NCI-H187 treated with DMSO at 0.1 percent for 48 hours (cell line): ENCODE measurements around the gene STRN4.

Experiments
- DNase-seq: peaks from one replicate; lab custom pipeline; 2025; lab: John Stamatoyannopoulos, UW

The STRN4 gene

DNA sequence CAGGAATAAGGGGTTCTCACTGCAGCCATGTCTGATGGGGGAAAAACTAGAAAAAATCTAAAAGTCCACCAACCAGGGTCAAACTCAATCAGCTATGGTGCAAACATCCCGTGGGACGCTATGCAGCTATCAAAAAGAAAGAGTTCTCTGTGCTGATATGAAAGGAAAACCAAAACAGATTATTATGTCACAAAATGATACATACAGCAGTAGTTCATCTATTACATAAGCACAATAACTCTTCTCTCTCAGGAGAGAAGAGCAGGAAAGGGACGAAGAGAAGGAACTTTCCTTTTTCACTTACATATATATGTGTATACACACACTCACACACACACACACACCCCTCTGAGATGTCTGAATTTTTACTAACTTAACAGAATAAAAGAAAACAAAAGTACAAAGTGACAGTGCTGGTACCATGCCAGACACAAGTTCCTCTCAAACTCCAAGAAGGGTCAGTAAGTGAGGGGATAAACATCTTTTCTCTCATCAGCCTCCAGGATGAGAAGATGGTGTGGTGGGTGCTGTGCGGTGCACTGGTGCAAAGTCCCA lies 3.2 kb downstream of the STRN4 start:
- no peak for DNase-seq

DNA sequence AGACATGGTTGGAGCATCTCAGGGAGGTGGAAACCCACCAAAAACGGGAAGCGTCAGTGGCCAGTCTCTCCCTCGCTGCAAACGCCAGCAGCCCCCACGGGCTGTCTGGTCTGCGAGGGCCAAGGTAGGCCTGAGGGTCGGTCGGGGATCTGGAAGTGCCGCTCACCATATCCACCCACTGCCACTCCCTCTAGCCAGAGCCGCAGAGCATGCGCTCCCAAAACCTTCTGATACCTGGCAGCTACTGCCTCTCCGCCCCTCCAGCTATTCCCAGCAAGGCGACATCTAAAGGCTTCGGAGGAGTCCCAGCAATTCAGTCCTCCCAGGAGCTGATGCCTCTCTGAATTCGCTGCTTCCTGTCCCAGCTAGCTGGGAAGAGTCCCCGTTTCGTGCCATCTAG lies 4.8 kb downstream of the STRN4 start:
- no peak for DNase-seq

DNA sequence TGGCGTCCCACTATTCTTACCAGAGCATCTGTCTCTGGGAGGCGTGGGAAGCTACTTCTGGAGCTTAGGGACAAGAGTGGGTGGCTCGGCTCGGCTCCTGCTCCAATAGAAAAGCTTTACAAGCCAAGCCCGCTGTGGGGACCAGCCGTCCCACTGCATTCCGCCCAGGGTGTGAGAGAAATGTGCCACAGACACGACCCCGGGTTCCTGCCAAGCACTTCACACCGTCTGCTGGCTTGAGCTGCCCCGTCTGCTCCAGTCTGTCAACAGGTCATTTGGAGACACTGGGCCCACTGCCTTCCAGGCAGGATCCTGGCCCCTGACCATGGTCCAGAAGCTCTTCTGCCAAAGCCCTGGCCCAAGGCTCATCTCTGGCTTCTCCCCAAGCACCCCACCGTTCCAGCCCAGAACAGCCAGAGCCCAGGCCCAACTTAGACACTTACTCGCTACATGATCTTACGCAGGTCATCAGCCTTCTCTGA lies 6.9 kb downstream of the STRN4 start:
- no peak for DNase-seq

DNA sequence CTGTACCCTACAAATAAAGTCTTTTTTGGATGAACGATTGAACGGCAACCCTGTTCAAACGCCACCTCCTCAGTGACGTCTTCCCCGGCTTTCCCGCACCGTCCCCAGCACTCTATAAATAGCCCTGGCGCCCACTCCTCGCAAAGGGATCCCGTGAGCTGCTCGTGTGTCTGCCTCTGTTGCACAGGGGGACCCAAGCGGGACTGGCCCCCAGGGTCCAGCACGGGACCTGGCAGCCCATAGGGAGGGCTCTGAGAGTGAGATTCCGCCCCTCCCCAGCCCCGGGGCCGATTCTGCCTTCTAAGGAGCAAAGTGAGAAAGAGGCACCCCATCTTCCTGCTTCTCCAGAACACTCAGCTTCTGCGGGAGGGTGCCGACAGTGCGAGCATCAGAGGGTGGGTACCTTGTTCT lies 8.5 kb downstream of the STRN4 start:
- DNase-seq, result no peak

DNA sequence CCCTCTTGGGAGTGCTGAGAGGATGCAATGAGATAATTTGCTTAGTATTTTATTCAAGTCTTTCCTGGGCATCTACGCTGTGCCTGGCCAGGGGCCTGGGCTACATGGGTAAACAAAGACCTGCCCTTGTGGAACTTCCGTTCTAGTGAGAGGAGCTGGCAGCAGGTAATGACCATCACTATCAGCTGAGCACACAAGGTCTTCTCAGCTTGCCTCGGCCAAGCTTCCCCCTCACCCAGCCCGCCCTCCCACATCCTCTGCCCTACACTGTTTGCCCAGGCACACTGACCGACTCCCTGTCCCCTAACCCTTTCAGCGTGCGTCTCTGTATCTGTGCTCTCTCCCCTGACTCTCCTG lies 9.0 kb downstream of the STRN4 start:
- no peak for DNase-seq

DNA sequence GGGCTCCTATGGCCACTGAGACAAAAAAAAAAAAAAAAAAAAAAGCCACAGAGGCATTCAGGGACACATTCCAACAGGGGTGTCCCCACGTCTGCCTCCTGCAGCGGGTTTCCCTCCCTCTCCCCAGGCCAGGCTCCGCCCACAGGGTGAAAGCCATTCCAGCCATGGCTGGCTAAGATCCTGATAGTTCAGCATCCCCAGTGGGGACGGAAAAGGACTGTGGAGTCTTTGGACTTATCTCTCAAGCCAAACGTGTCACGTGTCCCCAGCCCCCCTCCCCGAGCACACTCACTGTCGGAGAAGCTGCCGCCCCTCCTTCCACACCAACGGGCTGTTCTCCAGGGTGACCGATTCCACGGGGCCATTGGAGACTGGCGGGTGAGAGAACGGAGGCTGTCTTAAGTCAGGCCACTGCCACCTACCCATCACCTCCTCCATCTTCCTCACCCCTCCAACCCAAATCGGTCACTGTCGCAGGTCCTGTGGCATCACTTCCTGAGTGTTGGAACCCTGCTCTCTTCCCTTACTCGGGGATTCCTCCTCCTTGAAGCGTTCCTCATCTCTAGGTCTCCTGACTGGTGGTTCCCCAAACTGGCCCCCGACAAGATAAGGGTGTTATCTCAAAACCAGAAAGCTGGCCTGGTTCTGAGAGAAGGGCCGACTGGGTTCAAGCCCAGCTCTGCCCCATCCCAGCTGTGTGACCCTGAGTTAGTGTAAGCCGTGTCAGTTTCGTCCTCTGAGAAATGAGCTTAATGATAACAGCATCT lies 9.5 kb downstream of the STRN4 start:
- DNase-seq, result no peak

DNA sequence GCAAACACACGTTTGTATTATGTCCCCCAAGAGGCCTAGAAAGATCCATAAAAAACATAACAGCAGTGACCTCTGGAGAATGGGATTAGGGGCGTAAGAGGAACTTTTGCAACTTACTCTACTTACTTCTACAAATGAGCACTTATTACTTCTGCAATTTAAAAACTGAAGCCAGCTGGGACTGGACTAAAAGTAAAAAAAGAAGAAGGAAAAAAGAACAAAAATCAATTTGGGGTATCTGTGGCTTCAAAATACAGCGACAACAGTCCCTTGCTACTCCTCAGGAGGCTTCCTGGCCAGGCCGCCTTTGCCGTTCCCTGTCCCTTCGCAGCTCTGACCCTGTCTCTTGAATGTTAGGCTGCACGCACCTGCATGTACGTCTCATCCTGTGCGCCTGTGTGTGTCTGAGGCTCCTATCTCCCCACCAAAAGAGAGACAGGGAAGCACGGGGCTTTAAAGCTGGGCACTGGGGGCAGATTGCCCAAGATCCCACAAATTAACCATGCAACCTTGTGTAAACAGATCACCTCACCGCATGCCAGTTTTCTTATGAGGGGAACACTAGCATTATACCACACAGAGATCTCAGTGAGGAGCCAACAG lies 12.5 kb downstream of the STRN4 start:
- no peak for DNase-seq

DNA sequence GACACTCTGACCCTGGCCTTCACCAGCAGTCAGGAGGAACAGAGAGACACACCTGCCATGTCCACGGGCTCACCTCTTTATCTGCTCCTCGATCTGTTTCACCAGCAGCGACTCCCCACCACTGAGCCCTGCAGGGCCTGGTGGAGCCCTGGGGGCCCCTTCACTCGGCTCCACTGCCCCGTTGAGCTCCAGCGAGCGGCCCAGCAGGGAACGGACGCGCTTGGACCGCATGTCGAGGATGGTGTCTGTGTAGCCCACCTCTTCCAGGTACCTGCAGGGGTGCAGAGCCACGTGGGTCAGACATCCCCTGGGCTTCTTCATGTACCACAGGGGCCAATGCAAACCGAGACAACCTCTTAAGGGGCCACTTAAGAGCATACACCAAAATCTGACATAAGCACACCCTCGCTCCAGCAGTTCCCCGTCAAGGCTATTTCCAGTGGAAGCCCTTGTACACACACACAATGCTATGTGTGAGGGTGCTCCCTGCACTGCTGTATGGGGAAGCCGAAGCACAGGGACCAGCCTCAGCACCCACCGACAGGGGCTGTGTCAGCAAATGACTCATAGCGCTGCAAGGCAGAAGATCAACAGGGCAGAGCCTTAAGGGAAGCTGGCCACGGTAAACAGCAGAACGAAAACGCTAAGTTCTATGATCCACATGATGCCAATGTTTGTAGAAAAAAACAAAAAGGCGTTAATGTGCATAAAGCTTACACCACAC lies 13.1 kb downstream of the STRN4 start:
- DNase-seq, result no peak

DNA sequence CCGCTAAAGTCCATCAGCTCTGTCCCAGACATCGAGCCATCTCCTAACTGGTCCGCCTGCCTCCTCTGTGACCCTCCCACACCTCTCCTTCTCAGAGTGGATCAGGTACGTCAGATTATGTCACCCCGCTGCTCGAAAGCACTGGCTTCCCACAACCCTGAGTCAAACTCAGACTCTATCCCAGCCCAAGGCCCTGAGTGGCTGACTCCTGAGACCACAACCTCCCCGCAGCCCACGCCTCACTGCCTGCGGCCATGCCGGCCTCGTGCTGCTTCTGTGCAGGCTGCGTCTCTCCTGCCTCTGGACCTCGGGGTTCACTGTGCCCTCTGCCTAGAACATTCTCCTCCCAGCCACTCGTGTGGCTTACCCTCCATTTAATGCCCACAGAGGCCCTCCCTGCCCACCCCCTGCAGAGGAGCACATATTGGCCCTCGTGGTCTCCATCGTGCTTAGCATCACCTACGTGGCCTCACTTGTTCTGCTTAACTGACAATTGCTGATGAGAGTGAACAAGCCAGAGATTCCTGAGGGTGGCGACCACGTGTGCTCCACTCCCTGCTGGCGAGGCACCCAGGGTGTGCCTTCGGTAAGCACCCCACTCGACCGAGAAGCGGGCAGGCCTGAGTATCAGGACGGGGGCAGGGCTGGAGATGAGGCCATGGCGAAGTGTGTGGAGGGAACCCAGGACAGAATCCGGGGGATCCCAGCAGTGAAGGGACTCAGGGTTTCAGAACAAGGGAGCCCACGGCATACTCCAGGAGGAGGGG lies 13.9 kb downstream of the STRN4 start:
- DNase-seq, result no peak

DNA sequence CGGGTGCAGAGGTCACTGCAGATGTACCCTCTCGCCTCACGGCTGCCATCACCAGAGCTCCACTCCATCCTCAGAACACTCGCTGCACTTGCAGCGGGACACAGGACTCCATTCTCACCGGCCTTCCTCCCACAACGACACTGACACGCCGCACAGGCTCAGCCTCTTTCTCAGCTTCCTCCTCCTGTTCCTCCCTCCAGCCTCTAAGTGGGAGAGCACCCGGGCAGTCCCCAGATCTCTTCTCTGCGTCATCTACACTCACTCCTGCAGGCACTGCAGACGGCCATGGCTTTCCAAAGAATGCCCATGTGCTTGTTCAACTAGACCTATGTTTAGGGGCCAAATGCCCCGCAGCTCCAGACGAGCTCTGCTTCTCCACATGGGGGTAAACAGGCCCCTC lies 14.7 kb downstream of the STRN4 start:
- no peak for DNase-seq

DNA sequence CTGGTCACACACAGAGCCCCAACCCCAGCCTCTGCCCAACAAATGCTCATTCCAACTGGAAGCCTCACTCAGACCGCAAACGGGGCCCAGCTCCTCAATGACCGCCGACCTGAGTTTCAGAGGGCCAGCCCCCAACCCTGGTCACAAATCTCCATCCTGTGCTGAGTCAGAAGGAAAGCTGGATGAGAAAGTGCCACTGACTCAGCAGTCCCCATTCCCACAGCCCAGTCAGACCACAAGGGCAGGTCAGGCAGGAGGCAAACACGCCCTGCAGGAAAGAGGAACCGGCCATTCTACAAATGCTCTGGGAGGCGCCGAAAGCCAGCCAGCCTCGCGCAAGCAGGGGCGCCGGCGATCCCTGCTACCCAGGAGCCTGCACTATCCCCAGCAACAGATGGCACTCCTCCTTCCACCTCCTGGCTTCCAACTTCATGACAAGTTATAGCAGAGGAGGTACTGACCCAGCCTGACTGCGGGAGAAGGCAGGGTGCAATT lies 15.2 kb downstream of the STRN4 start:
- DNase-seq, result no peak

DNA sequence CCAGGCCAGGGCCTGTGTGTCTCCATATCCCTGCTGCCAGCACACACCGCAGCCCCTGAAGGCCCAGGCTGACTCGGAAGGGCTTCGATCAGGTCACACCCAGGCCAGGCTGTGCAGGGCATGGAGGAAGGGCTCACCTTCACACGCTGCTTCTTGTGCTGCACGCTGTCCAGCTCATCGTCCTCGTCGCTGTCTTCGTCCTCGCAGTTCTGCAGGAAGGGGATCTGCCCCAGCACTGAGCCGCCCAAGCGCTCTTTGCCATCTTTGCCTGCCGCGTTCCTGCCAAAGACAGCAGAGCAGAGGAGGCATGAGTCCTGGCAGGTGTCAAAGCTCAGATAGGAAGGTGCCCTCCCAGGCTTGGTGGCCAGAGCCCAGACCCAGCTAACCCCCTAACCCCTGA lies 15.7 kb downstream of the STRN4 start:
- no peak for DNase-seq

DNA sequence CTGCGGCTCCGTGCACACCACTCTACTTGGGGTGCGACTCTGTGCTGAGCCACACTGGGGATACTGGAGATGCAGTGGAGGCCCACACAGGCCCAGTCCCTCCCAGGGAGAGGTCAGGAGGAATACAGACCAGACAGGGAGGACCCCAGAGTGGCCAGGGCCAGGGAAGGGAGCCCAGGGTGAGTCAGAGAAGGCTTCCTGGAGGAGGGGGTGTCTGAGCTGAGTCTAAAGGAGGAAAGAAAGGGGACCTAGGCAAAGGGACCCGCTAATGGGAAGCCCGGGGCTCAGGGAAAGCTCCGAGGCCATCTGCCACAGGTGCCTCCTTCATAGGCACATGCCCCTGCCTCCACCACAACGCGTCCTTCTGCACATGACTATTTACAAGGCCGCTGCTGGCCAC lies 16.1 kb downstream of the STRN4 start:
- DNase-seq, result no peak

DNA sequence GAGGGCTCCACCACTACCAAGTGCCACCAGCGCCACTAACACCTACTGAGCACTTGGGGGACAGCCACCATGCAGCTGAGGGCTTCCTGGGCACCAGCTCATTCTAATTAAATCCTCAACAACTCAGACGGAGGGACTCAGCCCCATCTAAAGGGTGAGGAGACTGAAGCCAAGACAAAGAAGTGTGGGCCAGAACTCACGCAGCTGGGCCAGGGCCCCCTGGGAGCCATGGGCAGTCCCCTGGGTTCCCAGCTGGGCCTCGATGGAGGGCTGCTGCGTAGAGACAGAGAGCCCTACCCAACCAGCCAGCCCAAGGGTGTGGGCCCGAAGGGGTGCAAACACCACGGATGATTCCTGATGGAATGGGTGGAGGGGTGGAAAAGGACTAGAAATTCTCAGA lies 16.6 kb downstream of the STRN4 start:
- DNase-seq, result no peak

DNA sequence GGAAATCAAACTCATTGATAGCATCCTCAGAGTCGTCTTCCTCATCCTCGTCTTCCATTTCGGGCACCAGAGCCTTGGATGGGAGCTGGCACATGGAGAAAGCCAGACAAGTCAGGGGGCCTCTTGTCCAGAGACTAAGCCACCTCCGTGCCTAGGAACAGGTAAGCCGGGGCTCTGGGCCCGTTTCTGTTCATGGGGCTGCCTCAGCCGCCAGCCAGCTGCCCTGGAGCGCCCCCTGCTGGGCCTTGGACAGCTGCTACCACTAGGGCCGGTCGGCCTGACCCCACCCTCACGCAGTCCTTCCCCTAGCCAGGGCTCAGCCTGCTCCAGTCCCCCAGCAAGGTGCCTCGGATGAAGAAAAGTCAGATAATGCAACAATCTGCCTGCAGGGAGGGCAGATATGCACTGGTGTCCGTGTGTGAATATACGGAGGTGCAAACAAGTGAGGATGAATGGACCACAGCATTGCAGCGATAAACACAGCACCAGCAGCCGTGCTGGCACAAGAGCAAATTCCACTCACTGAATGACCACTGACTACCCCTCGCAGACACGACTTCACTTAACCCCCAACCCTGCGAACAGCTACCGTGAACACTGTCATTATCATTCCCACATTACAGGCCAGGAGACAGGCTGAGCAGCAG lies 17.4 kb downstream of the STRN4 start:
- no peak for DNase-seq

DNA sequence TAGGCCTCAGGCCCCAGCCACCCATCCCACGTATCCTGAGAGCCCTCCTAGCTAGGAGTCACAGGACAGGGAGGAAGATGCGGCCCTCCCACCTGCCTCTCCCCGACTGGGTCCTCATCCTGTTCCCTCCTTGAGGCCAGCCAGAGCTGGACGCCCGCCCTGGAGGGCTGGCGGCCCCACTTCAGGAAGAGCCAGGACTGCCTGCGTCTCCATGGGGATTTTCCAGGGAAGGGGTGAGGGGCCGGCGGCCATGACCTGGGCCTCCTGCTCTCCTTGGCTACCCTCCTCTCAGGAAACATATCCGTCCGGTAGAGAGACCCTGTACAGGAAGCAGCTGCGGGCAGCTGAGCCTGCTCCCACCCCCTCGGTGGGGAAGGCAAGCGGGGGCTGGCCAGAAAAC lies 18.0 kb downstream of the STRN4 start:
- no peak for DNase-seq

DNA sequence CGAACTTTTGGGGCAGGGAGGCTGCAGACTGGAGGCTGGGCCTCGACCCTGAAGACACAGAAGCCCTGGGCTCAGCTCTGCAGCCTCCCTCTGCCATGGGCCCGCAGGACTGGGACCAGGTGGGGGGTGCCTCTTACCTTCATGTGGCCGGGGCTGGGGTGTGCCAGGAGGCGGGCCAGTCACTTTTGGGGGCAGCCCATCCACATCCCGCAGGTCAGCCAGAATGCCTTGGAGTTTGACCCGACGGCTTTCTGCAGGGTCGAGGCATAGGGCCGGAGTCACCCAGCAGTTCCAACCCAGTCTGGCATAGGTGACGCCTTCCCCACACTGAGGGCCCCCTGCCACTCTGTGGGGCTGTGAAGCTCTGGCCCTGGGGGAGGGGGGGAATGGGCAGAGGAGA lies 18.5 kb downstream of the STRN4 start:
- DNase-seq, result no peak

DNA sequence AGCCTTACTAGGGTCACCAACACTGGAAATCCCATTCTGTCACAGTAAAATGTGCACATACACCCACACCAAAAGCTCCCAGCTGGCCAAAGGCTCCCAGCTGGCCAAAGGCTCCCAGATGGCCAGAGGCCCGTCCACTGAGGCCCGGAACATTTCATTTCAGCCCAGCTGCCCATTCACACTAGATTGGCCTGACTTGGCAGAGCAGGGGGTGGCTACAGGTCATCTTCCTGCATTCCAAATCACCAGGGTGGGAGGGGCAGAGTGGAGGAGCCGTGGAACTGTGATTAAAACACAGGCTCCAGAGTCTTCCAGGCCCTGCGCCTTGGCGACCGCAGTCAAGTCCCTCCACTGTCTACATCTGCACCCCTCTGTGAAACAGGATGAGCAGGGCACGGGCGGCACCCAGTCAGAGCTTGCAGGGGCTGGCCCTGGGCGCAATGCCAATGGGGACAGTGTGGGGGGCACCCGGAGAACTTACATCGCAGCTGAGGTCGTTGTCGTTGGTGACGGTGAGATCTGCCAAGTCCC lies 19.2 kb downstream of the STRN4 start:
- no peak for DNase-seq

DNA sequence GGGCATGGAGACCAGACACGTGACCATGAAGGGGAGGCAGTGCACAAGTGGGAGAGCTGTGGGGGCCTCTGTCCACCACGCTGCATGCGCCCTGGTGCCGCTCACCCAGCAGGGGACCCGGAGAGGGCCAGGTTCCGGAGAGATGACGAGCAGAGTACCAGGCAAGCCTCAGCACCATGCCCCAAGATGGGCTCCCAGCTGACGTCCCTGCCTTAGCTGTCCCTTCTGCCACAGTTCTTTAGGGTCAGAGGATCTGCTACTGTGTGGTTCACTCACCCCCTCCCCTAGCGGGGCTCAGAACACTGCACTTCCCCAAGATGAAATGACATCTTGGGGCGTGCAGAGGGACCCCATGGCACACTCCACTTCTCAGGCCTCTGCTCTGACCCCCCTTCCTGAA lies 19.7 kb downstream of the STRN4 start:
- DNase-seq, result no peak

DNA sequence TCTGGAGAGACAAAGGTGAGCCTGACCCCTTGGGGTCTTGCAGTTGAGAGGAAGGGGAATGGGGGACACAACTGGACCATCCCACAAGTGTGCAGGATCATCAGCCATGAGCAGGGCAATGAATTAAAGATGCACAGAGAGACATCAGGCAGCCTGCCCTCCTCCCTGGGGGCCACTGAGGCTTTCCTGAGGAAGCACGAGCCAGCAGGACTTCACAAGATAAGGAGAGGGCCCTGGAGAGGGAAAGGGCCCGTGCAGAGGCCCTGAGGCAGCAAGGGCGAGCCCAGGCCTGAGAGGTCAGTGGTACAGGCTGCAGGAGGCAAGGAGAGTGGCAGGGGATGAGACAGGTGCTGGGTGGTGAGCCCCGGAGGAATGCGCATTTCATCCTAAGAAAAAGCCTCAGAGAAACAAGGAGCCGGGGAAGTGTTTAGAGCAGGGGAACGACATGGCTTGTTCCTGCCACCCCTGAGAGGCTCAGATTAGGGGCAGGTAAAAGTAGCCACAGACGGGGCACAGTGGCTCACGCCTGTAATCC lies 20.3 kb downstream of the STRN4 start:
- no peak for DNase-seq
